ENCODE data around the gene SASH1.

DNA sequence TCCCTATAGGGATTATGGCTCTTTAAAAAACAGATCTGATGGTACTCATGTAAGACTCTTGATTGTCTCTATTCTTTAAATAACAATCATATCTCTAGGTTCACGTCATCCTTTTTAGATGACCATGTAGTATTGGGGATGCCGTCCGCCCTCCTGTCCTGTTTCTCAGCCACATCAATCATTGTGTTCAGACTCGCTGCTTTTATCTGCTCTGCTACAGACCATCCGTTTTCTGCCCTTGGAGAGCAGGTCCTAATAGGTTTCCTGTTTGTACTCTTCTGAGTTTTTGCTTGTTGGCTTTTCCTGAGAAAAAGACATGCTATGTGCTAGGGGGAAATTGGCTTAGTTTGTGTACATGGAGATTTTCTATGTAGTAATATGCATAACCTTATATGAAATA, 76.8 kb downstream of the SASH1 start:
- TF ChIP-seq, protein P1, sequence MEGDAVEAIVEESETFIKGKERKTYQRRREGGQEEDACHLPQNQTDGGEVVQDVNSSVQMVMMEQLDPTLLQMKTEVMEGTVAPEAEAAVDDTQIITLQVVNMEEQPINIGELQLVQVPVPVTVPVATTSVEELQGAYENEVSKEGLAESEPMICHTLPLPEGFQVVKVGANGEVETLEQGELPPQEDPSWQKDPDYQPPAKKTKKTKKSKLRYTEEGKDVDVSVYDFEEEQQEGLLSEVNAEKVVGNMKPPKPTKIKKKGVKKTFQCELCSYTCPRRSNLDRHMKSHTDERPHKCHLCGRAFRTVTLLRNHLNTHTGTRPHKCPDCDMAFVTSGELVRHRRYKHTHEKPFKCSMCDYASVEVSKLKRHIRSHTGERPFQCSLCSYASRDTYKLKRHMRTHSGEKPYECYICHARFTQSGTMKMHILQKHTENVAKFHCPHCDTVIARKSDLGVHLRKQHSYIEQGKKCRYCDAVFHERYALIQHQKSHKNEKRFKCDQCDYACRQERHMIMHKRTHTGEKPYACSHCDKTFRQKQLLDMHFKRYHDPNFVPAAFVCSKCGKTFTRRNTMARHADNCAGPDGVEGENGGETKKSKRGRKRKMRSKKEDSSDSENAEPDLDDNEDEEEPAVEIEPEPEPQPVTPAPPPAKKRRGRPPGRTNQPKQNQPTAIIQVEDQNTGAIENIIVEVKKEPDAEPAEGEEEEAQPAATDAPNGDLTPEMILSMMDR (conservative IDR thresholded peaks at IDR 0.05 in 1 of 2, IDR thresholded peaks at IDR 0.05 in 1 of 2; ENCODE audit: low read depth in 1 of 2, low read length in 2 of 2) = no peak
- TF ChIP-seq EZH2 (IDR thresholded peaks at IDR 0.05; ENCODE audit: low read length, missing control alignments) = no peak
